A673 (cell line): ENCODE results near the gene B3GLCT. TPM values are rescaled to one million over a fixed set of nuclear protein-coding genes. Genes with fewer than 3 reads are reported as not detected.

Experiments
- BruUV-seq: library from RNA; stranded (reverse); fragments of 400-500 nt; replicated peaks from 2 replicates; lab custom pipeline; 2021; lab: Mats Ljungman, UMichigan
- CTCF ChIA-PET: fragments of 300-600 bp; sonication (Branson Sonifier 250); formaldehyde crosslinking; loops from one replicate; lab custom pipeline; 2022; ENCODE audit warnings: antibody characterized with exemption; lab: Charles Lee
- POLR2A ChIA-PET: fragments of 300-600 bp; sonication (Branson Sonifier 250); formaldehyde crosslinking; loops from one replicate; lab custom pipeline; 2022; ENCODE audit warnings: antibody characterized with exemption; ENCODE audit not compliant: low non-redundant PET; lab: Charles Lee
- DNase-seq: peaks from one replicate; pipeline ENCODE4 v3.0.0-alpha.2; 2015; ENCODE audit warnings: low spot score
- H3K27ac ChIP-seq: fragments of 200-600 bp; sonication (generic); 2 replicates; pipeline ENCODE4 v1.5.1; 2016; ENCODE audit warnings: mixed run types, low read depth, mild to moderate bottlenecking, mixed read lengths, antibody characterized with exemption, low read length; ENCODE audit not compliant: poor library complexity, severe bottlenecking
- H3K27me3 ChIP-seq: fragments of 200-600 bp; sonication (generic); replicated peaks from 2 replicates; pipeline ENCODE4 v1.6.1; 2017; ENCODE audit warnings: mixed run types, low read depth, mild to moderate bottlenecking, mixed read lengths, antibody characterized with exemption, low read length; ENCODE audit not compliant: insufficient read depth, poor library complexity
- H3K36me3 ChIP-seq: fragments of 200-600 bp; sonication (generic); 2 replicates; pipeline ENCODE4 v1.6.1; 2016; ENCODE audit warnings: mixed run types, mild to moderate bottlenecking, mixed read lengths, antibody characterized with exemption, low read length; ENCODE audit not compliant: insufficient read depth, poor library complexity, severe bottlenecking
- H3K4me1 ChIP-seq: fragments of 200-600 bp; sonication (generic); 2 replicates; pipeline ENCODE4 v1.6.1; 2017; ENCODE audit warnings: mixed run types, mild to moderate bottlenecking, mixed read lengths, antibody characterized with exemption, low read length; ENCODE audit not compliant: insufficient read depth, poor library complexity, severe bottlenecking
- H3K4me3 ChIP-seq: fragments of 200-600 bp; sonication (generic); 2 replicates; pipeline ENCODE4 v1.5.1; 2016; ENCODE audit warnings: low read depth, mixed run types, mild to moderate bottlenecking, mixed read lengths, low read length; ENCODE audit not compliant: poor library complexity, severe bottlenecking
- H3K9me3 ChIP-seq: fragments of 200-600 bp; sonication (generic); 2 replicates; pipeline ENCODE4 v1.6.1; 2016; ENCODE audit warnings: mixed run types, low read depth, mild to moderate bottlenecking, mixed read lengths, antibody characterized with exemption, low read length; ENCODE audit not compliant: poor library complexity, severe bottlenecking
- EZH2 ChIP-seq: fragments of 200-600 bp; sonication (generic); IDR thresholded peaks from 2 replicates; pipeline ENCODE4 v1.6.1; 2017; ENCODE audit warnings: borderline replicate concordance, low read depth, mild to moderate bottlenecking, mixed read lengths, antibody characterized with exemption, low read length; ENCODE audit not compliant: poor library complexity, severe bottlenecking
- intact Hi-C: fragments of 100-400 bp; cut with micrococcal nuclease; formaldehyde crosslinking; loops from one replicate; pipeline ENCODE4 v1.10.0; 2022; ENCODE audit not compliant: unreplicated experiment
- total RNA-seq: library from RNA; stranded (reverse); gene quantifications from 2 replicates; pipeline ENCODE4 v1.2.3, GENCODE V29; 2021
- TF ChIP-seq, protein P1 (sequence below): fragments of 300-800, 200-600 bp; sonication (generic); conservative IDR thresholded peaks from 2 replicates; pipeline ENCODE4 v1.5.1; 2017; ENCODE audit warnings: low read depth, mild to moderate bottlenecking, antibody characterized with exemption, low read length, moderate library complexity, mixed read lengths

Gene B3GLCT
- total RNA-seq, 1 experiment from 2014 or later, result 8.5 TPM

DNA sequence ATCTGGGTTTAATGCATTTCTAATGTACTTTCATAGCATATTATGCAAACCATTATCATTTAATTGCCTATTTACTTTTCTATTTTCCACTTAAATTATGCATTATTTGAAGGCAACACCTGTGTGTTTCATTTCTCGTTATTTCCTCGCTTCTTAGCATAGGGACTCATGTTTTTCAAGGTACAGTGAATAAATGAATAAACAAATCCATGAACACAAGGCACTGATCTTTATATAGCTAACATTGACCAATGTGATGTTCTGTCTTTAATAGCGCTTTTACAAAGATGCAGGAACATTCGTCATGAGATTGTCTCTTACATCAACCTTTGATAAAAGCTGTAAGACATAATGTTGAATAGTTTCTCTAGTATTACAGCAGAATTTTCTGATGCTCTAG, 121.2 kb downstream of the B3GLCT start:
- Histone ChIP-seq H3K9me3 (peaks cover 1% of the 10 kb centered on the region), H3K4me1 (no peaks in the 10 kb centered on the region), H3K27ac (no peak overlapping the region), H3K27me3 (no peaks in the 10 kb centered on the region), H3K4me3 (no peak overlapping the region), H3K36me3 (no peaks in the 10 kb centered on the region)
- BruUV-seq, result no TSS peak
- ChIA-PET POLR2A (no interaction called here), CTCF (no interaction called here)
- TF ChIP-seq, protein P1, sequence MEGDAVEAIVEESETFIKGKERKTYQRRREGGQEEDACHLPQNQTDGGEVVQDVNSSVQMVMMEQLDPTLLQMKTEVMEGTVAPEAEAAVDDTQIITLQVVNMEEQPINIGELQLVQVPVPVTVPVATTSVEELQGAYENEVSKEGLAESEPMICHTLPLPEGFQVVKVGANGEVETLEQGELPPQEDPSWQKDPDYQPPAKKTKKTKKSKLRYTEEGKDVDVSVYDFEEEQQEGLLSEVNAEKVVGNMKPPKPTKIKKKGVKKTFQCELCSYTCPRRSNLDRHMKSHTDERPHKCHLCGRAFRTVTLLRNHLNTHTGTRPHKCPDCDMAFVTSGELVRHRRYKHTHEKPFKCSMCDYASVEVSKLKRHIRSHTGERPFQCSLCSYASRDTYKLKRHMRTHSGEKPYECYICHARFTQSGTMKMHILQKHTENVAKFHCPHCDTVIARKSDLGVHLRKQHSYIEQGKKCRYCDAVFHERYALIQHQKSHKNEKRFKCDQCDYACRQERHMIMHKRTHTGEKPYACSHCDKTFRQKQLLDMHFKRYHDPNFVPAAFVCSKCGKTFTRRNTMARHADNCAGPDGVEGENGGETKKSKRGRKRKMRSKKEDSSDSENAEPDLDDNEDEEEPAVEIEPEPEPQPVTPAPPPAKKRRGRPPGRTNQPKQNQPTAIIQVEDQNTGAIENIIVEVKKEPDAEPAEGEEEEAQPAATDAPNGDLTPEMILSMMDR, result no peak
- no peak for TF ChIP-seq EZH2
- intact Hi-C loops, result no loop called here
- no peak for DNase-seq

DNA sequence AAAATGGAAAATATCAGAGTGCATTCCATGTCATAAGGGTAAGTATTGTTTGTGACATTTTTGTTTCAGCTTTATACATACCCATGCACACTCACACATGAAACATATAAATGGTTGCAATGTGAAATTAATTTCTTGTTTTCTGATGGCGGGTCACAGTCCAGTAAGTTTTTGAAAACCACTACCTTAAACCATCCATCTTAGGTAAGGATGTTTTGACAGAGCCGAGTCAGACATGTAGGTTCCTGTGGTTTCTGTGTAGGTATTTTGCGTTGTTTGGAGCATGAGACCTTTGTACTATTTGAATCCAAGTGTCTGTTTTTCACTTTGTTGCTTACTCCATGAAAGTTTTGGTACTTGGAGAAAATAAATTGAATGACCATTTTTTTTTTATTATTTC, 121.7 kb downstream of the B3GLCT start:
- no peak for DNase-seq
- no TSS peak for BruUV-seq
- no peaks in the 10 kb centered on the region for H3K4me1 ChIP-seq
- no peak overlapping the region for H3K27ac ChIP-seq
- H3K4me3 ChIP-seq, result no peak overlapping the region
- intact Hi-C loops, result no loop called here
- TF ChIP-seq EZH2, result no peak
- TF ChIP-seq, protein P1, result no peak
- H3K27me3 ChIP-seq, result no peaks in the 10 kb centered on the region
- ChIA-PET POLR2A (no interaction called here), CTCF (no interaction called here)
- no peaks in the 10 kb centered on the region for H3K36me3 ChIP-seq
- no peaks in the 10 kb centered on the region for H3K9me3 ChIP-seq

DNA sequence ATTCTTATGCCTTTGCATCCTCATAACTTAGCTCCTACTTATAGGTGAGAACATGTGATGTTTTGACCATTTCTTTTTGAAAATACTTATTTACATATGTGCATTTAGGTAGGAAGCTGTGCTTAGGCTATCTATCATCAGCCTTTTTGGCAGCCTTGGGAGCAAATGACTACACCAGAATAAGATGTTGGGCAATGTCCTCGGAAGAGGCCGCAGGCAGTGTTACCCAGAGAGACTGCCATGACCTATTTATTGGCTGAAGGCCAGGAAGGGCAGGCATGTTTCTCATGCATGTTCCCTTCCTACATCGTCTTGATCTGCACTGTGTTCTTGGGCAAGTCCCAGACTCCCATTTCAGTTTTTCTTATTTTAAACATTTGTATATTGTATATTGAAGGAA, 122.3 kb downstream of the B3GLCT start:
- Histone ChIP-seq H3K9me3 (no peaks in the 10 kb centered on the region), H3K4me1 (no peaks in the 10 kb centered on the region), H3K27ac (no peak overlapping the region), H3K4me3 (no peak overlapping the region), H3K27me3 (no peaks in the 10 kb centered on the region), H3K36me3 (no peaks in the 10 kb centered on the region)
- intact Hi-C loops, result no loop called here
- DNase-seq, result no peak
- CTCF ChIA-PET, result no interaction called here
- POLR2A ChIA-PET, result no interaction called here
- no peak for TF ChIP-seq EZH2
- TF ChIP-seq, protein P1, result no peak
- BruUV-seq, result no TSS peak
